GM21825 (cell line): ENCODE data around the gene ANKS1A.
"Not testable (repeated sequence)": the region's sequence is repeated elsewhere in the genome, so short reads cannot be mapped to it uniquely, and the experiment has no call there.

ENCODE experiments used
- ATAC-seq: cut with Tn5 transposase; IDR thresholded peaks from one replicate; pipeline ENCODE4 v1.9.1; 2021; ENCODE audit warnings: mild to moderate bottlenecking, moderate library complexity; ENCODE audit not compliant: unreplicated experiment

ANKS1A gene

DNA sequence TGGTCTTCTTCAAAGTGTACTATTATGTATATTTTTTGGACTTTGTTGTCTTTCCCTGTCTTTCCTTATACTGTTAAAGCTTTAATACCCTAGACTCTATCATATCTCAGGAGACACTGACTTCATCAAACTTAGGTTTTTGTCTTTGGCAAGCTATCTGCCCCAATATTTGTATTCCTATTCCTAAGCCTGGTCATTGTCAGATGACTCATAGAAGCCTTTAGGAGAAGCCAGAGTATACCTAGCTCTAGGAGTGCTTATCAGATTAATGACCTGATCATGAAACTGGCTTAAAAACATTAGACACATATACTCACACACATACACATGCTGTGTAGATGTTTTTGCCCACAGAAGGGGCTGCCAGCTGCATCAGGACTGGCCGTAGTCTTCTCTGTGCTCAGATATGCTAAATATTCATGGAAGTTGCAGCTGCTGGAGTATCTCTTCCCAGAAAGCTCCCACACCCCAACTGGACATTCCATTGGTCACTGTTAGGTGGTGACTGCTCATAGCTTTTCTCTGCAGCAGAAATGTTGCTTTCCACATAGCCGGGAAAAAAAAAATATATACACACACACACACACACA, 102.0 kb downstream of the ANKS1A start:
- no peak for ATAC-seq

DNA sequence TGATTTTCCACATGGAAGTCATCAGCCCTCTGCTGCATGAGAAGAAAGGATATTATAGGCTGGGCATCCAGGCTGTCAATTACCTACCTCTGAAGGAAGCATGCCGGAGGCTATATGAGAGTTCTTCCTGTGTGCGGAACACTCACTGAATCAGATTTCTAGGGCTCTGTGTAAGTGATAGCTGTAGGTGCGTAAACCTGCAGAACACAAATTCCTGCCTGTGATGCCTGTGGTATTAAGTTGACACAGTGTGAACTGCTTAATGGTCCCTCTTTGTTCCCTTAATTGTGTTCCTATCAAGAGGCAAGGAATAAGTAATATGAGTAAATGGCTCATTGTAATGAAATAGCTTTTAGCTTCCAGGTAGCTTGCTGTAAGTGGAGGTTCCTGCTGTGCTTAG, 103.3 kb downstream of the ANKS1A start:
- no peak for ATAC-seq

DNA sequence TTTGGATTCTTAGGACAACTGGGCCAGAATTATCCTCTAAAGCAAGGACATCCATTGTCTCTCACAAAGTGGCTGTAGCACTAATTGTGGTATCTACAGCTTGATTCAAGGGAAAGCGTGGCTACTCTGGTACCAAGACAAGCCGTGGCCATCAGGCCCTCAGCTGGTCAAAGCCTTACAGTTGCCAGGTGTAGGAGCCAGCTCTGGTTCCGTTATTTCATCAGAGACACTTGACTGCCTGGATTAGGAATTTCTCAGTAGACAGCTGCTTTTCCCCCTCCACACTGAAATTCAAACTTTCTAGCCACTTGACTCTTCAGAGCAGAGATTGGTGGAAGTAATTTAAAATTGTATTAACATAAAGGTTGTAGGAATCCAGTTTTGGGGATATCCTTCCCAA, 104.2 kb downstream of the ANKS1A start:
- no peak for ATAC-seq

DNA sequence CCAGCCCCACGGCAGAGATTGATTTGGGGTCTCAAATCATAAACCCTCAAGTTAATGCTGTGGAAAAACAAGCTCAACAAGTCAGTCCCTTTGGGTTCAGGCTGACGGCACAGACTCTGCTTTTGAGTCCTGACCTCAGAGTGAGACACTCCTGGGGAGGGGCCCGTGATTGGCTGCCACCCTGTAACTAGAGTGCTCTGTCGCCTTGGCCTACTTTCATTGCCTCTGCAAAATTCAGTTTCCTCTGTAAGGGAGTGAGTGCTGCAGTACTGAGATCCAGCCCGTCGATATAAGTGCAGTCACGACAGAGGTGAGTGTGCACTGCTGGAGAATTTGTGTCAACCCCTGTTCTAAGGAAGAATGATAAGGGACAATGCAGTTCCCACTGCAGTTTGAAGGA, 105.6 kb downstream of the ANKS1A start:
- no peak for ATAC-seq

DNA sequence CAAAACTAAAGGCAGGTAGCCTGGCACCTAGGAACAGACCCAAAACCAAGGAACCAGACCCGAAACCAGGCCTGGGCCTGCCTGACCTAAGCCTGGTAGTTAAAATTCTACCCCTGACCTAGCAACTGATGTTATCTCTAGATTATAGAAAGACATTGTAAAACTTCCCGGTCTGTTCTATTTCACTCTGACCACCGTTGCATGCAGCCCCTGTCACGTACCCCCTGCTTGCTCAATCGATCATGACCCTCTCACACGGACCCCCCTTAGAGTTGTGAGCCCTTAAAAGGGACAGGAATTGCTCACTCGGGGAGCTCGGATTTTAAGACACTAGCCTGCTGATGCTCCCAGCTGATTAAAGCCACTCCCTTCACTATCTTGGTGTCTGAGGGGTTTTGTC, 109.4 kb downstream of the ANKS1A start:
- ATAC-seq = not testable (repeated sequence)

DNA sequence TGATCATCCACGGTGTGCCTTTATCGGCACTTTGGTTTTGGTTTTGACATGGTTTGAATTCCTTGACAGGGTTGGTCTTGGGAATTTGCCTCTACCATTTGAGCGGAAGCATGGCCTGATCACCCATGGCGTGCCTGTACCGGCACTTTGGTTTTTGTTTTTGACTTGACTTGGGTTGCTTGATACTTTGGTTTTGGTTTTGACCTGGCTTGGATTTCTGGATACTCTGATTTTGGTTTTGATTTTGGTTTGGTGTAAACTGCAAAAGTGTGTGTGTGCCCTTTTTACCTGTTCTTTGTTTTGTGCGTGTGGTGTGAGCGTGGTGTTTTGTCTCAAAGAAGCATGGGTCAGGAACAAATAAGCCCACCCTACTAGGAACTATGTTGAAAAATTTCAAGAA, 110.1 kb downstream of the ANKS1A start:
- not testable (repeated sequence) for ATAC-seq

DNA sequence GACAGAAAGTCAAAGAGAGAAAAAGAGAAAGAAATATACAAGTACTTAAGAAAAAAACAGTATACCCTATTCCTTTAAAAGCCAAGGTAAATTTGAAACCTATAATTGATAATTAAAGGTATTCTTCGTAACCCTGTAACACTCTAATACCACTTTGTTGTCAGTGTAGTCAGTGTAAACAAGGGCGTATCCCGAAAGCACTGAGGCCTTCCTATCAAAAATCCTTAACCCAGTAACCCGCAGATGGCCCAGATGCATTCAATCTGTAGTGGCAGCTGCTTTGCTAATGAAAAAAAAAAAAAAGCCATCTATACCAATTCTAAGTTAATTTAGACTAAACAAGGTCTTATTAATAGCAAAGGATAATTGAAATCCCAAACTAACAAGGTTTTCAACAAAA, 110.9 kb downstream of the ANKS1A start:
- not testable (repeated sequence) for ATAC-seq

DNA sequence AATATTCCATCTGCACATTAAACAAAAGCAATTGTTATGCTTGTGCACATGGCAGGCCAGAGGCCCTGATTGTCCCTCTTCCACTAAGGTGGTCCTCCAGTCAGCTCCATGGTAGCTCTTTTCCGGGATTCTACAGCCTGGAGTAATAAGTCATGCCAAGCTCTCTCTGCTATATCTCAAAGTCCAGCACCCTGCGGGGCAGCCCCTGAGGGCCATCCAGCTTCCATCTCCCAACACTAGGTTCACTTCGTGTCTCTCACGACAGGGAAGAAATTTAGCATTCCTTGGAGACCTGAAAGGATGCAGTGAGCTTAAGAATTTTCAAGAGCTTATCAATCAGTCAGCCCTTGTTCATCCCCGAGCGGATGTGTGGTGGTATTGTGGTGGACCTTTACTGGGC, 112.3 kb downstream of the ANKS1A start:
- ATAC-seq = not testable (repeated sequence)

DNA sequence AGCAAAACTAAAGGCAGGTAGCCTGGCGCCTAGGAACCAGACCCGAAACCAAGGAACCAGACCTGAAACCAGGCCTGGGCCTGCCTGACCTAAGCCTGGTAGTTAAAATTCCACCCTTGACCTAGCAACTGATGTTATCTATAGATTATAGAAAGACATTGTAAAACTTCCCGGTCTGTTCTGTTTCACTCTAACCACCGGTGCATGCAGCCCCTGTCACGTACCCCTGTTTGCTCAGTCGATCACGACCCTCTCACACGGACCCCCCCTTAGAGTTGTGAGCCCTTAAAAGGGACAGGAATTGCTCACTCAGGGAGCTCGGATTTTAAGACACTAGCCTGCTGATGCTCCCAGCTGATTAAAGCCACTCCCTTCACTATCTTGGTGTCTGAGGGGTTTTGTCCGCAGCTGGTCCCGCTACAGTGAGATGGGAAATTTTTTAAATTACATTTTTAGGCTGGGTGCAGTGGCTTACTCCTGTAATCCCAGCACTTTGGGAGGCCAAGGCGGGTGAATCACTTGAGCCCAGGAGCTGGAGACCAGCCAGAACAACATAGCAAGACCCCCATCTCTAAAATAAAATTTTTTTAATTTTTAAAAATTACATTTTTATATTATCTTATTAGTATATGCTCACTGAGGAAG, 115.0 kb downstream of the ANKS1A start:
- ATAC-seq = not testable (repeated sequence)

DNA sequence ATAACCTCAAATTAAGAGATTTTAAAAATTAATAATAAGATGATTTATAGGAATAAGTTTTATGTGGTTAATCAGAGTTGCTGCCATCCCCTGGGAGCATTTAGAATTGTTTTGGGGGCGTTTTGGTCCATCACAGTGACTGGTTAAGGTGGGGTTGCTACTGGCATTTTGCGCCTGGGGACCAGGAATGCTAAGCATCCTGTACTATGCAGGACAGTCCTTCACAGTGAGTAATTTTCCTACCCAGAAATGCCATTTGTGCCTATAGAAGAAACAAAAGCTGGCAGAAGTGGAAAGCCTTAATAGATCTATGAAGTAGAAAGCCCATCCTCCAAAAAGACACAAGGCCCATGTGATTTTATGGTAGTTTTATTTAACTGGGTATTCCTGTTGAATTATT, 118.0 kb downstream of the ANKS1A start:
- no peak for ATAC-seq

DNA sequence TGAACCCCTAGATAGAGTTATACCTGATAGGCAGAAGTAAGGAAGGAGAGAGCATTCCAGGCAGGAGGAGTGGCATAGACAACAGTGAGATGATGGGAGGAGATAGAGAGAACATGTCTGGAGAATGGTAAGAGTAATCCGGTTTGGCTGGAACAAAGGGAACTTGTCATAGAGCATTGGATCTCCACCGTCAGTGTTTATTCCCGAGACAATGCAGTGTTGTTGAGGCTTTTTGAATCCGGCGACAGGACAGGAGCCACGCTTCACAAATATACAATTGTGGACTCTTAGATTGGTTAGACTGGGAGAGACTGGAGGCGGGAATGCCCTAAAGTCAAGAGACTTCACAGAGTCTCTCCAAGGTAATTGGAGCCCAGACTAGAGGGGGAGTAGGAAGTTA, 119.8 kb downstream of the ANKS1A start:
- ATAC-seq = no peak

DNA sequence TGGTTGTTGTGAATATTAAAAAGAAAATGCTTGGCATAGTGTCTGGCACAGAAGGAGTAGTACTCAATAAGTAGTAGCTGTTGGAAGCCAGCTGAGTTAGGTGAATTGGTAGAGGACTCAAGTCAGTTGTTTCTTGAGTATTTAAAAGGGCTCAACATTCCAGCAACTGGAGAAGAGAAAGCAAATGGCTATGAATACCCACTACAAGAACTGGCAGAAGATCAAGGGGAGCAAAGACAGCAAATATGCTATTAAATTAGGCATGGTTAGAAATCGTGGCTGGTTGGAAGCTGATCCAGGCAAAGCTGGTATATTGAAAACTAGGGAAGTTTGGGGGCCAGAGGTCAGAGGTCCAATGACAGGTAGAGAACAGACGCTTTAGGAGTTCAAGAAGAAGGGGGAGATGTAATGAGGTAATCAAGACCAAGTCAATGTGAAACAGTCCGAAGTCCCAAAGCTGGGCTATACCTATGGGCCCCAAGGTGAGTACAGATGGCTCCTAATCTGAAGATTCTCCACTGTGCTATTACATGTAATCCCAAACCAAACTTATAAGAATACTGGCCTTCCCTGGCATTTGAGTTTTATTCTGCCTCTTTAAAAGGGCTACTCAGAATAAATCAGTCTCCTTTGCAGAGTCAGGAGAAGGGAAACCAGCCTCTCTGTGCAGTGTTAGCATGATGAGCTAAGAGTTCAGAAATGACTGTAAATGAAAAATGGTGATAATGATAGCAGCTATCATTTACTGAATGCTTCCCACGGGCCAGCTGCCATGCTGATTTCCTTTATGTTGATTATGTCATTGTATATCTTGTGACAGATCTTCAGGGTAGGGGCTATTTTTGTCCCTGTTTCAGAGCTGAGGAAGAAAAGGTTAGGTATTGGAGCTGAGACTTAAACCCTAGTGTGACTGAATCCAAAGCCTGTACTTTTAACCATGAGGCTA, 122.3 kb downstream of the ANKS1A start:
- ATAC-seq = peak; percentile 63

DNA sequence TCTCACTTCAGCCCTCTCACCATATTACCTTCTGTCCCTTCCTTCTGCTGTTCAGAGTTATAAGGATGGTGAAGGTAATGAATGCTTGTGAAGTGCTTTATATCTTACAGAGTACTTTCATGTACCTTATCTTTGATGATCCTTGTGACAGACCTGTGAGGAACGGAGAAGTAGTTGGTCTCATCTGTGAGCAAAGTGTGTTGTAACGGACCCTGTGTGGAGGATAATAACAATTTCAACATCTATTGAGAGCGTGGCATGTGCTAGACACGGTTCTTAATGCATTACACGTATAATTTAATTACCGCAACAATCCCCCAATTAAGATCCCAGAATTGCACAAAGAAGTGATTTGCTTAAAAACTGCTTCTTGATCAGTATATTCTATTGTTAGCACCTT, 124.6 kb downstream of the ANKS1A start:
- no peak for ATAC-seq

DNA sequence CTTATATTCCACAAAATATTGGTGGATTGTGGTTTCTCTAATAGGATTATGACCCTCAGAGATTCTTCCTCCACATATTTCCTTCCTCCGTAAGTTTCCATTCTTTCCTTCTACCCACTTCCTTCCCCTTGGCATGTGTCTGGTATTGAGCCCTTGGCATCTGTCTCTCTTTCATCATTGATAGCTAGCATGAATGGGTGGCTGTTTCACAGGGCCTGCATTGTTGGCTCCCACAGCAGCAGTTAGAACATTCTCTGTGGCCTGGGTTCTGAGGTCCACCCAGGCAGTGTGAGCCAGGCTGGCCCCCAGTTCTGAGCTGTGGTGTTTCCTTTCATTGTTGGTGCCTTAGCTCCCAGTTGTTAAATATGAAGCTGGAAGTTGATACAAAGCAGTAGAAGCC, 125.3 kb downstream of the ANKS1A start:
- ATAC-seq = no peak

DNA sequence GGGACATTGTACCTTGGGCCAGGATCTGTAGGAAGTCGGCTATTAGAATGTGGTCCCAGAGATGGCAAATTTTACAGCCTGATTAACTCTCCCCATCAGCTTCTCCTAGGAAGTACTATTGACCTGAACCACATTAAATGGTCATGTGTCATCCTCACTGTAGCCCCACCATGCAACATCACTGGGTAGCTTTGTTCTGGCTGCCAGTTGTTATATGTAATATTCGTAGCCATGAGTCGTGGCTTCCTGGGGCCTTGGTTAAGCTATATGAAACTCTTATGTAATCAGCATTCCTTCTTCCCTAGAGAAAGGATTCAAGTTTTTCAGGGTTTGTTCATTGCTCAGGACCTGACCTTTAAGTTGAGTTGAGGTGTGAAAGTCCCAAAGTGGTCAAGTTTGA, 125.7 kb downstream of the ANKS1A start:
- no peak for ATAC-seq

DNA sequence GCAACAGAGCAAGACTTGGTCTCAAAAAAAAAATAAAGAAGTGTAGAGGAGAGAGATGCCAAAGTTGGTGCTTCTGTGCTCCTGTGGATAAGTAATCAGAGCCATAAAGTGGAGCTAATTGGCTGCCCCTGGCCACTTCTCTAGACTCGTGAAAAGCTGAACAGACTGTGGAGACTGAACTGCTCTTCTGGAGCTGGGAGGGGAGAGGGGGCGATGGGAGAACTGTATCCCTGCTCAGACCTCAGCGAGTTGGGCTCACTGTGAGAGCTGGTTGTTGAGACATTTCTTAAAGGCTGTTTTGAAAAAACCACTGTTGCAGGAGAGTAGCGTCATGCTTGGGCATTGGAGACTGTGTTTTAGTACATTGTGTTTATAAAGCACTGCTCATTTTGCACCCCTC, 126.4 kb downstream of the ANKS1A start:
- no peak for ATAC-seq

DNA sequence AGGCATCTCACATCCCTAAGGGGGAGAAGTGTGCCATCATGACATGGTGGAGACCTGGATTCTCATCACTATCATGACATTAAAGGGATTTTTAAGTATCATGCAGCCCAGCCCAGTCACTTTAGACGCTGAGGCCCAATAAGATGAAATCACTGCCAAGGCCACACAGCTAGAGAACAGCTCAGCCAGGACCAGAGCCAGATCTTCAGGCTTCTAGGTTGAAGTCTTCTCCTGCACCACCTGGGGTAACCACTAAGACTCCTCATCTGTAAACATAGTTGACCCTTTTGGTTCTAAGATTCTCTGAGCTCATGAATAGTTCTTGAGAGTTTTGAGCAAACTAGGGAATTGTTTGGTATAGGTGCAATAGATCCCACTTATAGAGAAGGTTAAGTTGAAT, 126.9 kb downstream of the ANKS1A start:
- no peak for ATAC-seq

DNA sequence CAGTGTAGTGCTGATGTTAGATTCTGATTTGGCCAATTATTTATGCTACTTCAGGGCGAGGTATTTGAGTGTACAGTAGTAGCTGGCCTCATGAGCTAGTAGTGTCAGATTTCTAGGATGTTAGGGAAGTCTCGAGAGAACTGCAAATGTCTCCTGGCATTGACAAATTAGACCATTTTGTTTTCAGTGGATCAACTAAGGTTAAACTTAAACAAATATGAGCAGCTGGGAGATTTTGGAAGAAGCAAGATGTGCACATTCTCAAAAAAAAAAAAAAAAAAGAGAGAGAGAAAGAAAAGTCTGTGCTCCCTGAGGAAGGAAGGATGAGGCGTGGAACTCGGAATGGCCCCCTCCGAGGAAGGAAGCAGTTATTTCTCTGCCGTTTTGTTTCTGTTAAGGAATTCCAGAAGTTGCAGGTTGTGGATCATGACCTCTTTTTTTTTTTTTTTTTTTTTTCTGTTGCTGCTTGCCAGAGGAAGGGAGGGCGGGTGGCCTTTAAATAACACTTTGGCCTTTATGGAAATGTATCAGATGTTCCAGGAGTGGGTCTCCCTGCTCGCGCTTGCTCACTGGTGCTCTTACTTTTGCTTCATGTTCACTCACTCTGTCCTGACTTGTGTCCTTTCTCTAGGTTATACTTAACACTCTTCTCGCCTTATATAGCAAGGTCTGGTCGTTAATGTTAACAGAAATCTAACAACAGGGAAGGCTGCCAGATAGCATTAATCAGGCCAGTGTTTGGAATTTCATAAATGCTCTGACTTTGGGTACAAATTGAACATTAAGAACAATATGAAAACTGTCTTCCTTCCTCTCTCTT, 127.7 kb downstream of the ANKS1A start:
- ATAC-seq = no peak

DNA sequence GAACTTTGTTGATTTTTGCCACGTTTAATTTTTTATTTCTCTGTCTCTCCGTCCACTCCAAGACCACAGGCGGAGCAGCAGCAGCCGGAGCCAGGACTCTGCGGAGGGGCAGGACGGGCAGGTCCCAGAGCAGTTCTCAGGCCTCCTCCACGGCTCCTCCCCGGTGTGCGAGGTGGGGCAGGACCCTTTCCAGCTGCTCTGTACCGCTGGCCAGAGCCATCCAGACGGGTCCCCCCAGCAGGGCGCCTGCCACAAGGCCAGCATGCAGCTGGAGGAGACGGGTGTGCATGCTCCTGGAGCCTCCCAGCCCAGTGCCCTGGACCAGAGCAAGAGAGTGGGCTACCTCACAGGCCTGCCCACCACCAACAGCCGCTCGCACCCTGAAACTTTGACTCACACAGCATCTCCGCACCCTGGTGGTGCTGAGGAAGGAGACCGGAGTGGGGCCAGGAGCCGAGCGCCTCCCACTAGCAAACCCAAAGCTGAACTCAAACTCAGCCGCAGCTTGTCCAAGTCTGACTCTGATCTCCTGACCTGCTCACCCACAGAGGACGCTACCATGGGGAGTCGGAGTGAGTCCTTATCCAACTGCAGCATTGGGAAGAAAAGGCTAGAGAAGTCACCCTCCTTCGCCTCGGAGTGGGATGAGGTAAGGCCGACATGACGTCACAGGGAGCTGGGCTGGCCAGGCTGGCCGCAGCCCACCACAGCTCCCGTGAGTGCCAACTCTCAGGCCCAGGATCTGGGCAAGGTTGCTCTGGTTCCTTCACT, 128.5 kb downstream of the ANKS1A start:
- no peak for ATAC-seq

DNA sequence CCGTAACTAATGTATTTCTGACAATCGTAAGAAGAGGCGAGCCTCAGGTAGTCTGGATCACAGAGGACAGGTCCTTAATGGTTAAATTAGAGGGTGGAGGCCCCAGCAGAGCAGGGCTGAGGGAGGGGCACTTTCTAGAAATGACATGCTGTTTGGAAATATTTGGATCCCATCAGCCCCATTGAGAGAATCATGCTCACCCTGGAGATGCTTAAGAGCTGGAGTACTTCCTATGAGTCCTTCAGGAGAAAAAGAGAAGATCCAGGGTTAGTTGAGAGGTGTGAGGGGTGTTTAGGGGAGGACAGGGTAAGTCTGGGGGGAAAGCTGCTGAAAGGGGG, 129.1 kb downstream of the ANKS1A start:
- ATAC-seq = no peak
